ENCODE results near the gene RPL12. TPM values are rescaled to one million over a fixed set of nuclear protein-coding genes. Genes with fewer than 3 reads are reported as not detected.
A peak's percentile ranks its signal among the peaks of the same experiment; 100 is the strongest.
"Not testable (repeated sequence)": the region's sequence is repeated elsewhere in the genome, so short reads cannot be mapped to it uniquely, and the experiment has no call there.

The RPL12 gene
- total RNA-seq, 1 donor from 2014 or later: 1,018 TPM

DNA sequence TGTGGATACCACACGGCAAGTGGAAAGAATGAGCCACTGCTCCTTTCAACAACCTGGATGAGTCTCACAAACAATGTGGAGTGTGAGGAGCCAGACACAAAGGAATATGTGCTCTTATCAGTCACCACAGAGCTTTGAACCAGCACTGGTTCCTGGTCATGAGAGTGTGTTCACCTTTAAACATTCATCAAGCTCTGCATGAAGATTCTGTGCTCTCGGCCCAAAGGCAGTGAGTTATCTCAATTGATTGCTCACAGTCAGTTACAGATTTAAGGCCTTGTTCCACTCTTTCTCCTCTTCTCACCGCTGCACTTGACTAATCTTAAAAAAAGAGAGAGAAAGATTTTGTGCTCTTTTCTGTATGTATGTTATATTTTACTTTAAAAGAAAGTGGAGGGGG is 19.5 kb upstream of the RPL12 start:
- Histone ChIP-seq H3K4me3 (no peak overlapping the region), H3K4me1 (no peaks in the 10 kb centered on the region), H3K36me3 (peaks cover 74% of the 10 kb centered on the region), H3K27me3 (ENCODE audit: low read depth) (no peaks in the 10 kb centered on the region), H3K27ac (no peak overlapping the region), H3K9me3 (no peaks in the 10 kb centered on the region)
- ATAC-seq: no peak
- TF ChIP-seq, protein P1, sequence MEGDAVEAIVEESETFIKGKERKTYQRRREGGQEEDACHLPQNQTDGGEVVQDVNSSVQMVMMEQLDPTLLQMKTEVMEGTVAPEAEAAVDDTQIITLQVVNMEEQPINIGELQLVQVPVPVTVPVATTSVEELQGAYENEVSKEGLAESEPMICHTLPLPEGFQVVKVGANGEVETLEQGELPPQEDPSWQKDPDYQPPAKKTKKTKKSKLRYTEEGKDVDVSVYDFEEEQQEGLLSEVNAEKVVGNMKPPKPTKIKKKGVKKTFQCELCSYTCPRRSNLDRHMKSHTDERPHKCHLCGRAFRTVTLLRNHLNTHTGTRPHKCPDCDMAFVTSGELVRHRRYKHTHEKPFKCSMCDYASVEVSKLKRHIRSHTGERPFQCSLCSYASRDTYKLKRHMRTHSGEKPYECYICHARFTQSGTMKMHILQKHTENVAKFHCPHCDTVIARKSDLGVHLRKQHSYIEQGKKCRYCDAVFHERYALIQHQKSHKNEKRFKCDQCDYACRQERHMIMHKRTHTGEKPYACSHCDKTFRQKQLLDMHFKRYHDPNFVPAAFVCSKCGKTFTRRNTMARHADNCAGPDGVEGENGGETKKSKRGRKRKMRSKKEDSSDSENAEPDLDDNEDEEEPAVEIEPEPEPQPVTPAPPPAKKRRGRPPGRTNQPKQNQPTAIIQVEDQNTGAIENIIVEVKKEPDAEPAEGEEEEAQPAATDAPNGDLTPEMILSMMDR (IDR thresholded peaks at IDR 0.05): no peak
- DNase-seq: no peak
- intact Hi-C loops (cut with DNase I): no loop called here

DNA sequence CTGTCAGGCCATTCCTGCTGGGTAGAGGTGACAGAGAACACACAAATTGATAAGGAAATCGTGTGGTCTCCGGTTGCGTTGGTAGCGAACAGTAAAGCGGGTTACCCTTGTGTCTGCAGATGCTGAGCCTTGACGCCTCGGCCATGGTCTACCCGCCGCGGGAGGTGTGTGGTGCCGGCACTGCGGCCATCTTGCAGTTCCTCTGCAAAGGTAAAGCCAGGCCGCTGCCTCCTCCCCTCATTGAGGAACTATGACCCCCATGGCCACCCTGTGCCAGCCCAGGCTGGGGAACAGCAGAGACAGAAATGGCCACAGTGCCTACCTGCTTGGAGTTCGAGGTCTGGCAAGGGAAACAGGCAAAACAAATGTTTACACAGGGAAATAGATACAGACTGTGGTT is 16.4 kb upstream of the RPL12 start:
- ATAC-seq (no peak), DNase-seq (no peak)
- peaks cover 75% of the 10 kb centered on the region for H3K36me3 ChIP-seq
- intact Hi-C loops (cut with DNase I): no loop called here
- H3K27me3 ChIP-seq (ENCODE audit: low read depth): no peaks in the 10 kb centered on the region
- no peak overlapping the region for H3K4me3 ChIP-seq
- no peaks in the 10 kb centered on the region for H3K9me3 ChIP-seq
- TF ChIP-seq, protein P1 (IDR thresholded peaks at IDR 0.05): no peak
- no peaks in the 10 kb centered on the region for H3K4me1 ChIP-seq
- no peak overlapping the region for H3K27ac ChIP-seq

DNA sequence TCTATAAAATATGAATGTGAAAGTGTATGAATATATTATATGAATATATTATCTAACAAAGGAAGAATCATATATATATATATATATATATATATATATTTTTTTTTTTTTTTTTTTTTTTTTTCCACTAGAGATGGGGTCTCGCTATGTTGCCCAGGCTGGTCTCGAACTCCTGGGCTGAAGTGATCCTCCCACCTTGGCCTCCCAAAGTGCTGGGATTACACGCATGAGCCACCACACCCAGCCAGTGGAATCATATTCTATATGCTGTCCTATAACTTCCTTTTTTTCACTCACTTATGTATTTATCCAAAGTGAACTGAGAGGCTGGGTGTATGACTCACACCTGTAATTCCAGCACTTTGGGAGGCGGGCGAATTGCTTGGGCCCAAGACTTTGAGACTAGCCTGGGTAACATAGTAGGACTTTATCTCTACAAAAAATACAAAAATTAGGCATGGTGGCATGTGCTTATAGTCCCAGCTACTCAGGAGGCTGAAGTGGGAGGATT is 15.3 kb upstream of the RPL12 start:
- H3K4me3 ChIP-seq; H3K27ac ChIP-seq; DNase-seq; intact Hi-C loops (cut with DNase I); ATAC-seq; H3K4me1 ChIP-seq; H3K9me3 ChIP-seq; H3K27me3 ChIP-seq (ENCODE audit: low read depth): not testable (repeated sequence)
- H3K36me3 ChIP-seq: peaks cover 82% of the 10 kb centered on the region

DNA sequence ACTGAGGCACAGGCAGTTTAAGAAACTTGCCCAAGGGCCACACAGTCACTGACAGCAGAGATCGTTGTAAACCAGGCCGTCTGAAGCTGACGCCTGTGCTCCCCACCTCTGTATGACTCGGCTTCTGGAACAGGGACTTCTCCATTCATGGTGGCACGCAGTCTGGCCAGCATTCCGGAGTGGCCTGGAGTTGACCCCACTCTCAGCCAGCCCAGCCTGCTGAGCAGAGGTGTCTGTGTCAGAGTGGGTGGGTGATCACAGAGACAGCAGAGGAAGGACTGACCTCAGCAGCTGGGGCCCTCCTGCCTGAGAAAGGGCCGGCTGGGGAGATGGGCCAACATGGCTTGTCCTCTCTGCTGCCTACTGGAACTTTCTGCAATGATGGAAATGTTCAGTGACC is 12.7 kb upstream of the RPL12 start:
- TF ChIP-seq, protein P1 (IDR thresholded peaks at IDR 0.05): no peak
- no peak for DNase-seq
- ATAC-seq: no peak
- intact Hi-C loops (cut with DNase I): no loop called here
- H3K27ac ChIP-seq: no peak overlapping the region
- H3K36me3 ChIP-seq: peaks cover 85% of the 10 kb centered on the region
- no peak overlapping the region for H3K4me3 ChIP-seq
- H3K4me1 ChIP-seq: no peaks in the 10 kb centered on the region
- H3K27me3 ChIP-seq (ENCODE audit: low read depth): no peaks in the 10 kb centered on the region
- no peaks in the 10 kb centered on the region for H3K9me3 ChIP-seq

DNA sequence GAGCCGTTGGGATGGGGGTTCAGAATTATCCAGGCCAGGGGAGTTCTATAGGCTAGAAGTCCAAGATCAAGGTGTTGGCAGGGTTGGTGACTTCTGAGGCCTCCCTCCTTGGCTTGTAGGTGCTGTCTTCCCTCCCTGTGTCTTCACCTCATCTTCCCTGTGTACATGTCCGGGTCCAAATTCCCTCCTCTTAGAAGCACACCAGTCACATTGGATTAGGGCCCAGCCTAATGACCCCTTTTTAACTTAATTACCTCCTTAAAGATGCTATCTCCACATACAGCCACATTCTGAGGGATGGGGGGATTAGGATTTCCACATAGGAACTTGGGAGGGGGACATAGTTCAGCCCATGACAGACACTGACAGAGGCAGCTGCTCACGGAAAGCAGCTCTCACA is 12.2 kb upstream of the RPL12 start:
- intact Hi-C loops (cut with DNase I): no loop called here
- Histone ChIP-seq H3K4me3 (no peak overlapping the region), H3K36me3 (peaks cover 85% of the 10 kb centered on the region), H3K9me3 (no peaks in the 10 kb centered on the region), H3K27me3 (ENCODE audit: low read depth) (no peaks in the 10 kb centered on the region), H3K4me1 (no peaks in the 10 kb centered on the region), H3K27ac (no peak overlapping the region)
- TF ChIP-seq, protein P1 (IDR thresholded peaks at IDR 0.05): no peak
- DNase-seq: no peak
- no peak for ATAC-seq

DNA sequence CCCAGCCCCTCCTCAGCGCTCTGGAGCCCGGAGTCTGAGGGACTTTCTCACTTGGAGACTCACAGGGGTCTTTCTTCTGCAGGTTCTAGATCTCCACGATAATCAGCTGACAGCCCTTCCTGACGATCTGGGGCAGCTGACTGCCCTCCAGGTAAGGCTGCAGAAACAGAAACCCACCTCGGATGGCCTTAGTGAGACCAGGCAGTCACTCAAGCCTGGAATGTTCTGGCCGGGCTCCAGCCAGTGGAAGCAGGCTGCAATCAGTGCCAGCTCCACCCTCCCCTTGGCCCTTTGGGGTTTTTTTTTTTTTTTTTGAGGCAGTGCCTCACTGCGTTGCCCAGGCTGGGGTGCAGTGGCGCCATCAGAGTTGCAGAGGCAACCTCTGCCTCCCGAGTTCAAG is 7.7 kb upstream of the RPL12 start:
- ATAC-seq: peak; percentile 69 to 75
- H3K36me3 ChIP-seq: peaks cover 71% of the 10 kb centered on the region
- H3K4me3 ChIP-seq: no peak overlapping the region
- H3K27me3 ChIP-seq (ENCODE audit: low read depth): no peaks in the 10 kb centered on the region
- TF ChIP-seq, protein P1 (IDR thresholded peaks at IDR 0.05): no peak
- intact Hi-C loops (cut with DNase I): no loop called here
- peak; percentile 77 for DNase-seq
- no peak overlapping the region for H3K27ac ChIP-seq
- no peaks in the 10 kb centered on the region for H3K9me3 ChIP-seq
- H3K4me1 ChIP-seq: peaks cover 10% of the 10 kb centered on the region

Measured in lower lobe of right lung (tissue), 2 donors.